Subcutaneous preadipocyte (primary cell): ENCODE data around the gene TEX53. TPM values are rescaled to one million over a fixed set of nuclear protein-coding genes. Genes with fewer than 3 reads are reported as not detected.

Source experiments
- small RNA-seq: library from RNA; depleted of rRNA; stranded (forward); fragments of <200 nt; gene quantifications from one replicate; pipeline ENCODE3, GENCODE V24; 2012
- total RNA-seq: library from RNA; depleted of rRNA; stranded (reverse); fragments of >200 nt; gene quantifications from 2 replicates; pipeline ENCODE4 v1.2.3, GENCODE V29; 2012

Gene TEX53
- not detected in 2 replicates for total RNA-seq

DNA sequence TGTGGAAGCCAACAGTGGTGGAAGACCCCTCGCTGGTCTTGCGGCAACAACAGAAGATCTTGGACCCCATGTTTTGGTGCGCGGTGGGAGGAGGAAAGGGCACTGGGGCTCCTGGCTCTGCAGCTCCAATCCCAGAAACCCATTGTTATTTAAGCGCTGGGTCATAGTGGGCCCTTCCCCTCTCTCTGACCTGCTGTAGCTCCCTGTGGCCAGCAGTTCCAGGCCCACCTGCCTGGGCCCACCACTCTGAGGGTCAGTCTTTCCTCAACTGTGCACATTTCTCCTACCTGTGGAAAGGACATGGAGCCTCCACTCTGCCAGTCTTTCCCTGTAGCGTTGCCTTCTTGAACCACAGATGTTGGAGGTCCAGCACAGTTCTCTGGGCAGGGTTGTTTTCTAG lies at the start of gene TEX53:
TSS of gene TEX53 (minus strand) at position 101 of the 400 bp plus-strand sequence. CDS start at position 70, 31 bp downstream.

DNA sequence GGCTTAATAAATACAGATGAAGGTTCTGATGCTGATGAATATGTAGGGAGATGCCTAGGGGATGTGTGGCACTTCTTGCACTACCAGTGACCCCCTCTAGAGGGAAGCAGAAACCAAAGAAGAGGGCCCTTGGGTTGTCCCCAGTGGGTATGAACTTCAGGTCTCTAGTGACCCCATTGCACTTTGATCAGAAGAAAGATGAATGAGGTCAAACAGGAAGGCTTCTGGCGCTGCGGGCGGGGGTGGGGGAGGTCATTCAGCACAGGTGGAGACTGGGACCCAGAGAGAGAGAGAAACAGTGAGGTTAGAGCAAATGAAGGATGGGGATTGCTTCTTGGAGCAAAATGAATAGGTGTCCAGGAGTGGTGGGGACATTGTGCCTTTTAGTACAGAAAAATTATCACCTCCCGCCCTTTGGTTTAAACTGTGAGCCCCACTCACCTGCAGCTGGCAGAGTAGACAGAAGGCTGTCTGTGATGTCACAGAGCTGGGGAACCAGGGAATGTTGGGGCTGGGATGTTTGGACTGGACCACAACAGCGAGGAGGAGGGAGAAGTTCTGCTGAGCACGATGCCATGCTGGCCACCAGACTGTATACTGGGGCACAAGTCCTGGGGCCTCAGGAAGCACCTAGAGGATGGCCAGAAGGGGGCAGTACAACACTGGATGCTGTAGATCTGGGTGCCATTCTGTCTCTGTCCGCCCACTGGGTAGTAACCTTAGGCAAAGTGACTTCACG lies 24.2 kb upstream of the TEX53 start, which contains the start of gene TEX48:
TSS of gene TEX48 (minus strand) at position 599 of the 739 bp plus-strand sequence. CDS start 10,469 bp downstream, outside the sequence.

Small RNAs within 50 kb of the gene (small RNA-seq; reads per million reads assigned to genes)
- not detected for gene RF00019

Other genes with a start within 250 kb of the TEX53 start
- 0.73 and 0.78 TPM in 2 replicates for gene WHRN, start 152.3 kb downstream of the TEX53 start, total RNA-seq
- gene ATP6V1G1, start 70.0 kb downstream of the TEX53 start, total RNA-seq, result 46.7 and 74.2 TPM in 2 replicates
- 2.6 and 4.7 TPM in 2 replicates for gene TMEM268, start 46.5 kb downstream of the TEX53 start, total RNA-seq
- not detected in 2 replicates for gene TEX48, start 24.4 kb upstream of the TEX53 start, total RNA-seq
- under 0.01 and 0.20 TPM in 2 replicates for gene TNFSF15, start 148.2 kb upstream of the TEX53 start, total RNA-seq